D341Med (cell line): ENCODE data around the gene WDR20.
"Not testable (repeated sequence)": the region's sequence is repeated elsewhere in the genome, so short reads cannot be mapped to it uniquely, and the experiment has no call there.

Source experiments
- DNase-seq: peaks from one replicate; pipeline ENCODE4 v3.0.0; 2012; ENCODE audit warnings: low spot score

The WDR20 gene, protein sequence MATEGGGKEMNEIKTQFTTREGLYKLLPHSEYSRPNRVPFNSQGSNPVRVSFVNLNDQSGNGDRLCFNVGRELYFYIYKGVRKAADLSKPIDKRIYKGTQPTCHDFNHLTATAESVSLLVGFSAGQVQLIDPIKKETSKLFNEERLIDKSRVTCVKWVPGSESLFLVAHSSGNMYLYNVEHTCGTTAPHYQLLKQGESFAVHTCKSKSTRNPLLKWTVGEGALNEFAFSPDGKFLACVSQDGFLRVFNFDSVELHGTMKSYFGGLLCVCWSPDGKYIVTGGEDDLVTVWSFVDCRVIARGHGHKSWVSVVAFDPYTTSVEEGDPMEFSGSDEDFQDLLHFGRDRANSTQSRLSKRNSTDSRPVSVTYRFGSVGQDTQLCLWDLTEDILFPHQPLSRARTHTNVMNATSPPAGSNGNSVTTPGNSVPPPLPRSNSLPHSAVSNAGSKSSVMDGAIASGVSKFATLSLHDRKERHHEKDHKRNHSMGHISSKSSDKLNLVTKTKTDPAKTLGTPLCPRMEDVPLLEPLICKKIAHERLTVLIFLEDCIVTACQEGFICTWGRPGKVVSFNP

DNA sequence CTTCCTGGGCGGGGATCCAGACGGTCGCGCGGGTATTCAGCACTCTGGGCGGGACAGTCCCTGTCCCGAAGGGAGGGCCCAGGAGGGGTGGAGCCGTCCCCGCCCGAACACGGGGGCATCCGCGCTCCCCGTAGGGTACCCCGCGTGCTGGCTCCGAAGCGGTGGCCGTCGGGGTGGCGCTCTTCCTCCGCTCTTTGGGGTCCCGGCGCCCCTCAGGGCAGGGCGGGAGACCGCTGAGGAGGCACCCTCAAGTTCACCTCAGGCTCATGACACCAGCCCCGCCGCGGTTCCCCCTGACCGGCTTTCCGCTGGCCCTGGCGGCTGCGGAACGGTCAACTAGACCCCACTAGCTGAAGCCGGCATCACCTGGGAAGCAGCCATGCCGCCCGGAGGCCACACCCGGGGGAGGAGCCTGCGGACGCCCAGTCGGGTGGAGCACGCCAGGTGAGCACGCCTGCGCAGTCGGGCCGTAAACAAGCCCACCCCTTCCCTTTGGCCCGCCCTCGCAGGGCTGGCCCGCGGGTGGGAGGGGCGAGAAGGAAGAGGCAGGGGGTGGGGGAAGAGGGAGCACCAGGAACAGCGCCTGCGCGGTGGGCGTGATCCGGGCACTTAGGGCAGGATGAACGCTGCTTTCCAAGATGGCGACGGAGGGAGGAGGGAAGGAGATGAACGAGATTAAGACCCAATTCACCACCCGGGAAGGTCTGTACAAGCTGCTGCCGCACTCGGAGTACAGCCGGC lies at the start of gene WDR20:
Gene WDR20, plus strand, starts transcription at position 612 of the 741 bp plus-strand sequence. Its CDS starts 27 bp downstream, at position 639.
- peak; percentile 100 for DNase-seq

DNA sequence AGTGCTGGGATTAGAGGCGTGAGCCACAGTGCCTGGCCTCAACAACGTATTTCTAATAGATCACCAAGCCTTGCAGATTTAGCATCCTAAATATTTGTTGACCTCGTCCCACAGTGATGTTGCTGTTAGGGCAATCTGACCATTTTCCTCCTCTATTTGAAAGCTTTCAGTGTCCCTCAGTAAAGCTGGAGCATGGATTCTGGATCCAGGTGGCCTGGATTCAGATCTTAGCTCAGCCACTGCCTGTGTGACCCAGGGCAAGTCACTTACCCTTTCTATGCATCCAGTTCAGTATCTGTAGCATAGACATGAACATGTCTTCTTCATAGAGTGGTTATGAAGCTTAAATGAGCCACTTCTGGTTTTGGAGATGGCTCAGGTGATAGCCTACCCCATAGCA lies 49.0 kb upstream of the WDR20 start:
- DNase-seq = no peak

DNA sequence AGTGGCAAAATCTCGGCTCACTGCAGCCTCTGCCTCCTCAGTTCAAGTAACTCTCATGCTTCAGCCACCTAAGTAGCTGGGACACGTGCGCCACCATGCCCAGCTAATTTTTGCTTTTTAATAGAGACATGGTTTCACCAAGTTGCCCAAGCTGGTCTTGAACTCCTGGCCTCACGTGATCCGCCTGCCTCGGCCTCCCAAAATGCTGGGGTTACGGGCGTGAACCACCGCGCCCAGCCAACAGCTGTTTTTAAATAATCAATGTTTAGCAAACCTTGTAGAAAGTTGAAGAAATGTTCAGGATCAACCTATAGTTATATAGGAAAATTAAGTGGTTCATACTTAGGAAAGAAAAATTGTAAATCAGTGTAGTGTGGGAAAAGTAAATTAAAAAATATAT lies 46.9 kb upstream of the WDR20 start:
- DNase-seq = no peak

DNA sequence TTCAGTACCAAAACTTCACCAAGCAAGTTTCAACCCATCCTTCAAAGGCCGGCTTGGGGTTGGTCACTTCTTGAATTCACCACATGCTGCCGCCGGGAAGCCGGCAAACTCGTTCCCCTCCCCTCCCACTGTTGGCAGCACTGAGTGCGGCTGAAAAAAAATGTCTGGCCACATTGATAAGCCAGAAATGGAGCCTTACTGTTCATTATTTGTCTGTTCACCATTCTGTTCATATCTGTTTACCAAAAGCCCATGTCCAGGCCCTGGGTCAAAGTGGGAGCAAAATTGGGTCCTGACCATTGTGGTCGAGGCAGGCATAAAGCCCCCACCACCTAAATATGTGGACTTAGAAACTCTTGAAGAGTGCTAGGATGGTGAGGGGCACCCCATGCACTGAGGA lies 45.6 kb upstream of the WDR20 start:
- DNase-seq = no peak

DNA sequence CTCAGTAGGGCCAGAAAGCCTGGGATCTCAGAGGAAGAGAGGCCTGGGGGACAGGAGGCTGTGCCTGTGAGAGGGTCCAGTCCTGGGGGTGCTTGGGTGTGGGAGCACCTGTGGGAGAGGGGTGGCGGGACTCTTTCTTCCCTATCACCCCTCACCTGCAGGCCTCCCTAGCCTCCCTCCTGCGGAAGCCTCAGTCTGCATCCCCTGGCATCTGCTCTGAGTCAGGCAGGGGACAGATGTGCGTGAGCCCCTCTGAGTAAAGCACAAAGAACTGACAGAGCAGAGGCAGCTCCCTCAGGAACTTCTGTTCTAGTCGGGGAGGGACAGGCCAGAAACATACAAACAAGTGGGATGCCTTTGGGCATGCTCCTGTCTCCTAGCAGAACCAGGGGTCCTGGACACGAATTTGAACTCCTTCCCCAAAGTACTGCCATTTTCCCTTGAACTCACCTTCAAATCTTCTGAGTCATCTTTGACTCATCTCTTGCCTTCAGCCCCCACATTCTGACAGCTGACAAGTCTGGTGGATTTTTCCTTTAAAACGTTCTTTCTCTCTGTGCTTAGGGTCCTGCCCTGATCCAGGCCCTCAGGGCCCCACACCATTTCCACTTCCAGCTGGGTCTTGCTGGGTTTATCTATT lies 44.3 kb upstream of the WDR20 start:
- no peak for DNase-seq

DNA sequence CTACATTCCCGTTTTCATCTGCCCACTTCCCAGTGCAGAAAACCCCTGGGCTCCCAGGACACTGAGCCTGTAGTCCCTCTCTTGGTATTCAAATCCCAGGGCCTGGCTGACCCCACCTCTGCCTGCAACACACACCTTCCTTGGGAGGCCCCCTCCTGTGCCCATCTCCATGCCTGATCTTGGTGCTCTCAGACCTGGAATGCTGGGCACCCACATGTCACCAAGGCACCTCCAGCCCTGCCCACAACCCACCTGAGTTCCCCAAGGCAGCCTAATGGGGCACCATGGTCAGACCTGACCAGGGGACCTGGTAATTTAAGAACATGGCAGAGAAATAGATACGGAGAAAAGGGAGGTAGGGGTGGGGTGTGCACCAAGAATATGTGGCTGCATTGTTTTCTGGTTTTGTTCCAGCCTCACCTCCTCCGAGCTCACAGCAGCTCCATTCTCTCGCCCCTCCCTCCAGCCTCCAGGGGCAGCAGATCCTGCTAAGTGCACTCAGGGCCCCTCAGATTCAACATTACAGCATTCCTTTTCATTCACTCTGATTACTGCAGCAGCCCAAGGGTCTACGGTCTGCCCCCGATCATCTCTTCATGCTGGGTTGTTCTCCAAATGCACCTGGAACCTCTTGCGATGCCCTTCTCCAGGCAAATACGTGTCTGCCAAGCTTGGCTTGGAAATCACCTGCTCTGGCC lies 43.7 kb upstream of the WDR20 start:
- DNase-seq = peak; percentile 55

DNA sequence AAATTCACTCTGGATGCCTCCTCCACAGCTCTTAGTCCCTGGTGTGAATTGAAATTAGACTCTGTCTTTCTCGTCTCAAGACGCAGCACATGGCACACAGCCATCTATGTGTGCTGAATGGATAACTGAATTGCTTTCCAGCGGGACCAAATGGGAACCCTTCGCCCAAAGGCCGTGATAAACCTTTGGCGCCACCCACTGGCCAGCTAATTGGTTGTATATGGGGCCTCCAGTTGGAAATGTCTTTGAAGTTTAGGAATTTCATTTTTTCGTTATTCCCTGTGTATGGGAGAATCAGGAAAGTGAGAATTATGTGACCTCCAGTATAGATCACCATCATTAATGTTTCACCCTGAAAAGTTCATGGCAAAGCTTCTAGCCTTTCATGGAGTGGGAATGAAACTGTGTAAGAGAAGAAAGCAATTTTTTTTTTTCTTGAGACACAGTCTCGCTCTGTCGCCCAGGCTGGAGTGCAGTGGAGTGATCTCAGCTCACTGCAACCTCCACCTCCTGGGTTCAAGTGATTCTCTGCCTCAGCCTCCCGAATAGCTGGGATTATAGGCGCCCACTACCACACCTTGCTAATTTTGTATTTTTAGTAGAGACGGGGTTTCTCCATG lies 43.0 kb upstream of the WDR20 start:
- peak; percentile 83 for DNase-seq

DNA sequence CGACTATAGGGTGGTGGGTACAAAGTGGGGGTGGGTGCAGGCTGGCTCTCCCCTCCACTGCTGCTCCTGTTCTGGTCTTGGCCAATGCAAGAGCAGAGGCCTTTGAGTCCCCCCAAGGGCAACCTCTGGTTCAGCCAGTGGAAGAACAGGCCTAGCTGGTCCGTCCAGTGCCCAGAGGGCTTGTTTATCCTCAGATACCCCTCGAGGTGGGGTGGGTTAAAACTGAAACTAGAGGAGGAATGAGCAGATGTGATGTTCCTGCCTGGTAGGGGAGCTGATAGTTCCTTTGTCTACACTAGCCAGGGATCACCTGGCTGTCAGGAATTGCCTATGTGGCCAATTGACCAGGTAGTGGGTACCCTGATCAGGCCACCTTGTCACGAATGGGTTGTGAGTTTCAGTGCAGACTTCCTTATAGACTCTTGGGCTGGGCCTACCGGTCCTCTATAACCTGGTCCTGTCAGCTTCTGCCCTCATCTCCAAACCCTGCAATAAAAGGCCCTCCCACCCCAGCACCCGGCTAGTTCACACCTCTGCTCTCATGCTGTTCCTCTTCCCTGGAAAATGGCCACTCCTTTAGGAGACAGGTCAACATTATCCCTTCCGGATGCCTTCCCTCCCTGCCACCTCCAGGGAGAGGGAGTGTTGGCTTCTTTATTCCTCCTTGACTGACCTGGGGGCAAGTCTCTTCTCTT lies 42.1 kb upstream of the WDR20 start:
- DNase-seq = no peak

DNA sequence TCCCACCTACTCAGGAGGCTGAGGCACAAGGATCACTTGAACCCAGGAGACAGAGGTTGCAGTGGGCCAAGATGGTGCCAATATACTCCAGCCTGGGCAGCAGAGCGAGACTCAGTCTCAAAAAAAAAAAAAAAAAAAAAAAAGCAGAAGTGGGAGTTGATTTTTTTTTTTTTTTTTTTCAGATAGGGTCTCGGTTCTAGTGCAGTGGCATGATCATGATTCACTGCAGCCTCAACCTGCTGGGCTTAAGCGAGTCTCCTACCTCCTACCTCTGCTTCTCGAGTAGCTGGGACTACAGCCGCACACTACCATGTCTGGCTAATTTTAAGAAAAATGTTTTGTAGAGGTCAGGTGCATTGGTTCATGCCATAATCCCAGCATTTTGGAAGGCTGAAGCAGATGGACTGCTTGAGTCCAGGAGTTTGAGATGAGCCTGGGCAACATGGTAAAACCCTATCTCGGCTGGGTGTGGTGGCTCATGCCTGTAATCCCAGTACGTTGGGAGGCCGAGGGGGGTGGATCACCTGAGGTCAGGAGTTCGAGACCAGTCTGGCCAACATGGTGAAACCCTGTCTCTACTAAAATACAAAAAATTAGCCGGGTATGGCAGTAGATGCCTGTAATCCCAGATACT lies 36.5 kb upstream of the WDR20 start:
- DNase-seq = no peak

DNA sequence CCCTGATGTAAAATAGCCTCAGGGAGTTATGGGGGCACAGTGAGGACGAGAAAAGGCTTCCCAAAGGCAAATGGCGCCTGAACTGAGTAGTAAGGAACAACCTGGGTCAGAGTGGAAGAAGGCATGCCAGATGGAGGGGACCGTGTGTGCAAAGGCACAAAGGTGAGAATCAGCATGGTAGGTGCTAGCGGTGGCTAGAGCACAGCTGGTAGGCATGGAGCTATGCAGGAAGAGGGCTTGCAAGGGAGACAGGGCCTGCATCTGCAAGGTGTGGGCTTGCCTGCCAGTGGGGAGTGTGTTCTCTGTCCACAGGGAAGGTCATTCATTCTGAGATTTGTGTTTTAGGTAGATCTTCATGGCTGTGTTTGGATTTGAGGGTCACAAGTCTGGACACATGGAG lies 34.3 kb upstream of the WDR20 start:
- no peak for DNase-seq

DNA sequence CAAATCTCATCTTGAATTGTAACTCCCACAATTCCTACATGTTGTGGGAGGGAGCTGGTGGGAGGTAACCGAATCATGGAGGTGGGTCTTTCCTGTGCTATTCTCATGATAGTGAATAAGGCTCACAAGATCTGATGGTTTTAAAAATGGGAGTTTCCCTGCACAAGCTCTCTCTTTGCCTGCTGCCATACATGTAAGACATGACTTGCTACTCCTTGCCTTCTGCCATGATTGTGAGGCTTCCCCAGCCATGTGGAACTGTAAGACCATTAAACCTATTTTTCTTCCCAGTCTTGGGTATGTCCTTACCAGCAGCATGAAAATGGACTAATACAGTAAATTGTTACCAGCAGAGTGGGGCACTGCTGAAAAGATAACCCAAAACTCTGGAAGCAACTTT lies 30.4 kb upstream of the WDR20 start:
- DNase-seq = not testable (repeated sequence)

DNA sequence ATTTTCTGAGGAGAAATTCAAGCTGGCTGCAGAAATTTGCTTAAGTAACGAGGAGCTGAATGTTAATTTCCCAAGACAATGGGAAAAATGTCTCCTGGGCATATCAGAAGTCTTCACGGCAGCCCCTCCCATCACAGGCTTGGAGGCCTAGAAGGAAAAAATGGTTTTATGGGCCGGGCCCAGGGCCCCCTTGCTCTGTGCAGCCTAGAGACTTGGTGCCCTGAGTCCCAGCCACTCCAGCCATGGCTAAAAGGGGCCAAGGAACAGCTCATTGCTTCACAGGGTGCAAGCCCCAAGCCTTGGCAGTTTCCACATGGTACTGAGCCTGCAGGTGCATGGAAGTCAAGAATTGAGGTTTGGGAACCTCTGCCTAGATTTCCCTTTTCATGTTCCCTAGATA lies 28.6 kb upstream of the WDR20 start:
- DNase-seq = no peak

DNA sequence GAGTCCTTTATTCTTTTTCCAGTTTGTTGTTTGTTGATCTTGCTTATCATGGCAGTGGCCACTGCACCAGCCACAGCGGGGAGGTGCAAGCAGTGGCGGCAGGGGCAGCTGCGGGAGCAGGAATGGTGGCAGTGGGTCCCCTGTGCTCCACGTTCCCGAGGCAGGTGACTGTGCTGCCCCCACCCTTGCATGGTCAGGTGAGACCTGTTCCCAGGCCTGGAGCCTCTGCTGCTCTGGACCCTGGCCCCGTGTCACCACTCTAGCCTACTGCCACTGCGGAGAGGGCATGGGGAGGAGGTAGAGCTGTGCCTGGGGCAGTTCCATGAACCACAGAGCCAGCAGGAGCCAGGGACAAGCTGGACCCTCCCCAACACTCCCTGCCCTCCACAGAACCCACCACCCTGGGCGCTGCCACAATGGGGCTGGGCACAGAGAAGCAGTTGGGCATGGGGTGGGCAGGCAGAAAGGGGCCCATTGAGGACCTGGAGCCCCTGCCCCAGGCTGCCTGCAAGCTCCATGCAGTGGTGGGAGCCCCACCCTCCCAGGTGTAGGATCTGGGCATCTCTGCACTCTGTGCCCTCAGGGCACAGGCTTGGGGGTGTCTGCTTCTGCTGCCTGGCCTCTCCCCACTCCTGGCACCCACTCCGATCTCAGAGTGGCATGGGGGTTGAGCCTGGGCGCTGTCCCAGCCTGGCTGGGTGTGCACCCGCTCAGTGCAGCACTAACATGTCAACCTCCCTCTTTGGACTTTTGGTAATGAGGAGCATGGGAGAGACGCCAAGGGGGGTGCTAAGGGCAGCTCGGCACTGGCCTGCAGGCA lies 23.1 kb upstream of the WDR20 start:
- DNase-seq = no peak

DNA sequence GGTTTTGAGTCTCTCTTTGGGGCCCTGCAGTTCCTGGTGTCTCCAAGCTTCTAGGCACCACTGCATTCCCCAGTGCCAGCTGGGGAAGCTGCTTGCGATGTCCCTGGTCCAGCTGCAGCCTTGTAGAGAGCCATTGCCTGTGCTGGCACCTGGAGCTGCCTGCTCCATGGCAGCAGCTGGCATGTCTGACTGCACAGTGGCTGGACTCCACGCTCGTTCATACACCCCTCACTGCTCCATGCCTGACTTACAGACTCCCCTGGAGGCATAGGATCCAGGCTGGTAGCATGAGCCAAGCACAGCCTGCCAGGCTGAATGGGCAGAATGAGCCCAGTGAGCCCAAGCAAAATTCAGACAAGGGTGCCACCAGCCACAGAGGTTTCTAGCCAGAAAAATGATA lies 21.8 kb upstream of the WDR20 start:
- DNase-seq = no peak

DNA sequence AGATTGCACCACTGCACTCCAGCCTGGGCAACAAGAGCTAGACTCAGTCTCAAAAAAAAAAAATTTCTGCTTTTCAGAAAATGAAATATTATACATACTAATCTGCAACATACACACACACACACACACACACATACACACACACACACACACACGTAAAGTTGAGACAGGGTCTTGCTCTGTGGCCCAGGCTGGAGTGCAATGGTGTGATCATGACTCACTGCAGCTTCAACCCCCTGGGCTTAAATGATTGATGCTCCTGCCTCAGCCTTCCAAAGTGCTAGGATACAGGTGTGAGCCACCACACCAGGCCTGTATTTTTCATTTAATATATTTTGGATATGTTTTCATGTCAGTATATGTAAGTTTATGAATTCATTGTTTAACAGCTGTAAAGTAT lies 18.8 kb upstream of the WDR20 start:
- DNase-seq = no peak

DNA sequence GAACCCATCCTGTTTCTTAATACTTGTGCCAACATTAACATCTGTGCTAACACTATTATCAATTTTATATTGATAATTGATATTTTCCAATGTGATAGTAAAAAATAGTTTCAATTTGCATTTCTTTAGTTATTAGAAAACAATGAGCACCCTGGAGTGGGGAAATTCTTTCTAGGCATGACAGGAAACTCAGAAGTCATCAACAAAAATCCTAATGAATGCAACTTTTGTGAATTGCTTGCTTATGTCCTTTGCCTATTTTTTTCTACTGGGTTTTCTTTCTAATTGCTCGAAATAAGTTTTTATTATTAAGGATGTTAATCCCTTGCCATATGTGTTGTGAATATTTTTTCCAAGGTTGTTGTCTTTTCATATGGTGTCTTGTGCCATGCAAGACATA lies 18.1 kb upstream of the WDR20 start:
- no peak for DNase-seq

DNA sequence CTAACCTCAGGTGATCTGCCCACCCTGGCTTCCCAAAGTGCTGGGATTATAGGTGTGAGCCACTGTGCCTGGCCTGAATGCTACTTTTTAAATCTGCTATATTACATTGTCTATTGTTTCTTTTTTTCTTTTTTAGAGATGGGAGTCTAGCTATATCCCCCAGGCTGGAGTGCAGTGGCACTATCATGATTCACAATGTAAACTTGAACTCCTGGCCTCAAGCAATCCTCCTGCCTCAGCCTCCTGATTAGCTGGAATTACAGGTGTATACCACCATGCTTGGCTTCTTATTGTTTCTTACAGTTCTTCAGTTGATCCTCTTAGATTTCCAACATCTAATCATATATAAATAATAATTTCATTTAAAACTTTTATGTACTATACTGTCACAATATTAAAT lies 15.3 kb upstream of the WDR20 start:
- no peak for DNase-seq

DNA sequence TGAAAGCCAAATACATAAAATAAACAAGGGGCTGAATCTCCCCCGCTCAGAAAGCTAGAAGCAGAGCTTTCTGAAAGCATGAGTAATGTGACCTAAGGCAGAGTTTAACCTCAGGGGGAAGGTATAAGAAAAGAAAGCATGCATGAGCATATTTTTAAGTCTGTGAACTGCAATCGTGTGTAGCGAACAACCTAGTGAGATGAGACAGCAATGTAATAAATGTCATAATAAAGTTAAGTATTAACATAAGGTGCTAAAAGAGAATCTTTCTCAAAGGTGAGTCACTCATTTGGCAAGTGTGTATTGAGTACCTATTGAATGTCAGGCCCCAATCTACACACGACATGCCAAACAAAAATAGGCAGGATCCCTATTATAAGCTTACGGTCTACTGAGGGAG lies 14.2 kb upstream of the WDR20 start:
- DNase-seq = no peak

DNA sequence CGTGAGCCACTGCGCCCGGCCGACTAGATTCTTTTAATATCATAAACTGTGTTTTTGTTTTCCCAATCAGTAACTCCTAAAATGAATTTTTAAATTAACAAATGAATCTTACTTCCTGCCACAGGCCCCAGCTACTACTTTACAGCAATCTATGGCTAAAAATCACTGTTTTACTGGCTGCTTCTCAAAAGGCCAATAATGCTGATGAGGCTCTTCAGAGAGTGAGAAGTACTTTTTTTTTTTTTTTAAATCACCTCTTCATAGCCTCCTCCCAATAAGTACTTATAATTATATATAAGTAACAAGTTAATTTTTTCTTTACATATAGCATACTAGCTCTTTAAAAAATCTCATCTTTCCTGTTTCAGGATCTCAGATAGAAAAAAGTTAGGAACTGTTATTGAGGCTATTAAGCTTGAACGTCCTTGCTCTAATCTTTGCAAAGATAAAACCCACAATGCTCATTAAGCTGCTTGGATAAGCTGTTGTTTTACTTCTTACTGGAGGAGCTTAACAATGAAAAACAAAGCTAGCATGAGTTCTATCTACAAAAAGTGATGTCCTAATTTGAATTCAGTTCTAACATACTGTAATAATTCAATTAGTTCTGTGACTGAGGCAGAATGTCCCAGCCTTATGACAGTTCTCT lies 12.8 kb upstream of the WDR20 start:
- no peak for DNase-seq
